Stimulated activated memory B cell treated with anti-CD40 and anti-IgM and Interleukin-4, amounts not matched to agents 10 μg/mL and 1 μg/mL and 100 μg/mL, for 72 hours (primary cell): ENCODE measurements around the gene LASP1.

Experiments used
- ATAC-seq: fragments of 150-1000 bp; cut with Tn5 transposase; 2 replicates; pipeline ENCODE4 v1.10.0; 2021
- H3K27ac Mint-ChIP-seq: one replicate; pipeline ENCODE4 v1.8.0; 2022; ENCODE audit warnings: mild to moderate bottlenecking, mixed read lengths
- H3K27me3 Mint-ChIP-seq: one replicate; pipeline ENCODE4 v1.8.0; 2022; ENCODE audit warnings: mixed read lengths
- H3K36me3 Mint-ChIP-seq: one replicate; pipeline ENCODE4 v1.8.0; 2022; ENCODE audit warnings: mixed read lengths
- H3K4me1 Mint-ChIP-seq: one replicate; pipeline ENCODE4 v1.8.0; 2022; ENCODE audit warnings: mixed read lengths
- H3K4me3 Mint-ChIP-seq: one replicate; pipeline ENCODE4 v1.8.0; 2022; ENCODE audit warnings: mild to moderate bottlenecking, moderate library complexity, mixed read lengths
- H3K9me3 Mint-ChIP-seq: one replicate; pipeline ENCODE4 v1.8.0; 2022; ENCODE audit warnings: mixed read lengths

LASP1 gene

GRCh38 chr17:38864636-38865398 is 5.0 kb upstream of the LASP1 start:
- peak overlapping the region; percentile 86 for H3K27ac Mint-ChIP-seq
- no peak overlapping the region for H3K4me3 Mint-ChIP-seq
- H3K9me3 Mint-ChIP-seq, result peaks cover 3% of the 10 kb centered on the region
- H3K27me3 Mint-ChIP-seq, result no peaks in the 10 kb centered on the region
- ATAC-seq, result no peak
- peaks cover 52% of the 10 kb centered on the region for H3K4me1 Mint-ChIP-seq
- H3K36me3 Mint-ChIP-seq, result no peaks in the 10 kb centered on the region

GRCh38 chr17:38867179-38867967 is 2.5 kb upstream of the LASP1 start:
- peaks cover 6% of the 10 kb centered on the region for H3K36me3 Mint-ChIP-seq
- peaks cover 1% of the 10 kb centered on the region for H3K9me3 Mint-ChIP-seq
- peaks cover 65% of the 10 kb centered on the region for H3K4me1 Mint-ChIP-seq
- H3K27me3 Mint-ChIP-seq, result no peaks in the 10 kb centered on the region
- H3K27ac Mint-ChIP-seq, result peak overlapping the region; percentile 87
- no peak for ATAC-seq
- H3K4me3 Mint-ChIP-seq, result peak overlapping the region; percentile 93

GRCh38 chr17:38867968-38868816 is 1.7 kb upstream of the LASP1 start:
- Mint-ChIP-seq H3K4me3 (peak overlapping the region; percentile 93), H3K27ac (peak overlapping the region; percentile 87), H3K4me1 (peaks cover 65% of the 10 kb centered on the region), H3K36me3 (peaks cover 6% of the 10 kb centered on the region), H3K9me3 (no peaks in the 10 kb centered on the region), H3K27me3 (no peaks in the 10 kb centered on the region)
- peak; percentile 2 for ATAC-seq

GRCh38 chr17:38868817-38869525 is 887 bp upstream of the LASP1 start:
- Mint-ChIP-seq H3K27ac (peak overlapping the region; percentile 87), H3K4me3 (peak overlapping the region; percentile 93), H3K36me3 (peaks cover 6% of the 10 kb centered on the region), H3K9me3 (no peaks in the 10 kb centered on the region), H3K27me3 (no peaks in the 10 kb centered on the region), H3K4me1 (peaks cover 65% of the 10 kb centered on the region)
- ATAC-seq, result peak; percentile 74

GRCh38 chr17:38870259-38871165 is 654 bp downstream of the LASP1 start:
- Mint-ChIP-seq H3K4me1 (peaks cover 71% of the 10 kb centered on the region), H3K27me3 (no peaks in the 10 kb centered on the region), H3K4me3 (peak overlapping the region; percentile 100), H3K36me3 (peaks cover 6% of the 10 kb centered on the region), H3K9me3 (no peaks in the 10 kb centered on the region), H3K27ac (peak overlapping the region; percentile 87)
- peak; percentile 68 for ATAC-seq

- no peak for ATAC-seq
- peak overlapping the region; percentile 87 for H3K27ac Mint-ChIP-seq
- no peaks in the 10 kb centered on the region for H3K9me3 Mint-ChIP-seq
- H3K4me3 Mint-ChIP-seq, result peak overlapping the region; percentile 100
- peaks cover 72% of the 10 kb centered on the region for H3K4me1 Mint-ChIP-seq
- no peaks in the 10 kb centered on the region for H3K27me3 Mint-ChIP-seq
- H3K36me3 Mint-ChIP-seq, result peaks cover 8% of the 10 kb centered on the region
Measured at GRCh38 chr17:38871247-38872015, 1.6 kb downstream of the LASP1 start.

DNA sequence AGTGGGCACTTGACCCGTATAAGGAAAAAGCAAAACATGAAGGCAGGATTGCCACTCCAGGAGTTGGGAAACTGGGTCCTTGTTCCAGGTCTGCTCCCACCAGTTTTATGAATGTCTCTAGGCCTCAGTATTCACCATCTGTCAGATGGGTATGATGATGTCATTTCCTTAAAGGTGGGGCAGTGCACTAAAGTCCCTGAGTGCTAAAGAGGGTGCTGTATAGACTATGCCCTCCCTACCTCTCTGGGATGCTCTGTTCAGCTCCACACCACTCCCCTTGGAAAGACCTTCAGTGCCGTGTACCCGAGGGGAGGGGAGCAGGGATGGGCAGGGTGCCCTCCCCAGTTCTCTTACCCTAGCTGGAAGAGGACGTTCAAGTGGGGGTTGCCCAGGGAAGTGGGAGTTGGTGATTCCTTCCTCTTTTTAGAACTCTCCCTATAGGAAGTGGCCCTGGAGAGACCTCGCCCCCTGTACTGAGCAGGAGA is 2.2 kb downstream of the LASP1 start:
- Mint-ChIP-seq H3K27ac (peak overlapping the region; percentile 87), H3K4me3 (peak overlapping the region; percentile 100), H3K9me3 (no peaks in the 10 kb centered on the region), H3K27me3 (no peaks in the 10 kb centered on the region), H3K36me3 (peaks cover 14% of the 10 kb centered on the region), H3K4me1 (peaks cover 78% of the 10 kb centered on the region)
- no peak for ATAC-seq

DNA sequence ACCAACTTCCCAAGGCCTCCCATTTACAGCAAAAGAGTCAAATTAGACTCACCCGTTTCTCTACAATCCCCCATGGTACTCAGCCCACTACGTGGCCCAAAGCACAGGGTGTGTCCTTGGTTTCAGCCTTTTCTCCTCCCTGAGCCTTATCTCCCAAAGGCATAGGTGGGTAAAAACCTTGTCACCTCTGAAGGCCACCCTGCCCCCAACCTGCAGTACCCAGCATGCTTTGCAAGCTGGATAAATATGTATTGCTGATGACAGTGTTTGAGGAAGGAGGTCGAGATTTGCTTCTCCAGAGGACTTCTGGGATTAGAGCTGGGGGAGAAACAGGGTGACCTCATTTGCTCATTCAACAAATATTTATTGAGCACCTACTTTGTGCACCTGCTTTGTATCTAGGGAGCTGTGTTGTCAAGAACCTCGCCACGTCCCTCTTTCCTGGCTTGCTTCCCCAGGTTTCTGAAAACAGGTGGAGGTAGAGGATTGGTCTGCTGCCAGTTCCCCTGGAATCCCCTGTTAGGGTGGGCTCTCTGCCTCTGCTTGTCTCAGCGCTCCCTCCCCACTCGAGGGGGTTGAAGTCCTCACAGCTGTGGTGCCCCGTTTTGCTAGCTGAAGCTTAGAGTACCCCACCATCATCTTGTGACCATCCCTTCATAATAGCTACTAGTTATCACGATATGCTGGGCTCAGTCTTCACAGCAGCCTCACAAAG is 3.0 kb downstream of the LASP1 start:
- H3K27me3 Mint-ChIP-seq, result no peaks in the 10 kb centered on the region
- H3K4me1 Mint-ChIP-seq, result peaks cover 84% of the 10 kb centered on the region
- no peaks in the 10 kb centered on the region for H3K9me3 Mint-ChIP-seq
- no peak for ATAC-seq
- peaks cover 16% of the 10 kb centered on the region for H3K36me3 Mint-ChIP-seq
- H3K27ac Mint-ChIP-seq, result peak overlapping the region; percentile 87
- H3K4me3 Mint-ChIP-seq, result peak overlapping the region; percentile 100

DNA sequence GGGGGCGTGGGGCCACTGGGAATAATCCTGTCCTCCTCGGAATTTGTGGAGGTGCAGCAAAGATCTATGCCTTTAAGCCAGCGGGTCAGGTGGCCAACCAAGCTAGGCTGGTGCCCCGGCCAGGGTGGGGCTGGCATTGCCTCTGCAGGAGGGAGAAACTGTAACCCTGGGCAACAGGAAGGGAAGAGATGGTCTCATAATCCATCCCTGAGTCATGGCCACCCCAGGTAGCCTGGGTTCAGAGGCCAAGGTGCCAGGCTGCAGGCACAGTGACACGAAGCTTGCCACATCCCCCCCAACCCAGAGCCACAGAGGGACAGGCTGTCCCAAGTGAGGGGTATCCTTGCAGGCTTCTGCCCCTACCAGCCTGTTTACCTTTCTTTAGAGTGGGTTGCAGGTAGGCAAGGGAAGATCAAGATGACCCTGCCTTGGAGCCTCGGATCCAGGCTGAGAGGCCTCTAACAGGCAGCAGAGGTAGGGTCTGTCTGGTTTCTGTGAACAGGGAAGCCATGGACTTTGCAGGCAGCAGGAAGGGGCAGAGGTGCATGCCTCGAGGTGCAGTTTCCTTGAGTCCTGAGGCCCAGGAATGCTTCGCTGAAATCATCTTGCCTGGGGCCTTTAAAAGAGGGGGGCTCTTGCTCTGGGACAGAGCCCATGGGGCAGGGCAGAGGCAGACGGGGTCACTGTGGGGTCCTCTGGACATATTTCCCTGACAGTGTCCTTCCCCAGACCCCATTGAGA is 4.0 kb downstream of the LASP1 start:
- no peak overlapping the region for H3K4me3 Mint-ChIP-seq

GRCh38 chr17:38874505-38875400 is 4.9 kb downstream of the LASP1 start:
- Mint-ChIP-seq H3K36me3 (peaks cover 21% of the 10 kb centered on the region), H3K27ac (peak overlapping the region; percentile 87), H3K27me3 (no peaks in the 10 kb centered on the region), H3K4me1 (peaks cover 85% of the 10 kb centered on the region), H3K4me3 (no peak overlapping the region), H3K9me3 (no peaks in the 10 kb centered on the region)
- no peak for ATAC-seq

More for the DNA sequence above, 4.0 kb downstream of the LASP1 start:
- Mint-ChIP-seq H3K27me3 (no peaks in the 10 kb centered on the region), H3K36me3 (peaks cover 16% of the 10 kb centered on the region), H3K27ac (peak overlapping the region; percentile 87), H3K4me1 (peaks cover 85% of the 10 kb centered on the region), H3K9me3 (no peaks in the 10 kb centered on the region)
- ATAC-seq, result no peak

DNA sequence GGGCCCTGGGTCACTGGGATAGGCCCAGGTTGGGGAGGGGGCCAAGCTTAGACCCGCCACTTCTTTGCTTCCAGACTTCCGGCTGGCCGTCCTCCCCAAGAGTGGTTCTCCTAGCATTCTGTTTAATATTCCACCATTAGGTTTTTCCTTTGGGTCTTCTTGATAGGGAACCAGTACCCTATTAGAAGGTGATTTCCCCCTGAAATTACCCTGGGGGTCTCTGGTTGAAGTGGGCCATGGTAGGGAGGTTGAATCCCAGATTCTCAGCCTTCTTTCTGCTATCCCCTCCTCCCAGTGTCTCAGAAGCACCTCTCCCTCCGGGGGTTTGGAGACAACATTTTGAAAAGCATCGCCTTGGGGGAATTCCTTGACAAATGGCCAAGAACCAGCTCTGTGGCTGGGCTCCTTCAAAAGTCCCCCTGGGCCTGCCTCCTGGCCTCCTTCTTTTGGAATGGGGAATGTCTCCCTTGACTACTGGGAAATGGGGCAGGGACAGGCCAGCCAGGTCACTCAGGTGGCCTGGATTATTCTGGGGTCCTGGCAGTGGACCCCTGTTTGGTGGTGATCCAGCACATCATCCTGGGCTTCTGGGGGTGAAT is 5.7 kb downstream of the LASP1 start:
- Mint-ChIP-seq H3K36me3 (peaks cover 28% of the 10 kb centered on the region), H3K27me3 (no peaks in the 10 kb centered on the region), H3K27ac (peak overlapping the region; percentile 87), H3K4me3 (no peak overlapping the region), H3K4me1 (peaks cover 93% of the 10 kb centered on the region), H3K9me3 (no peaks in the 10 kb centered on the region)
- ATAC-seq, result no peak
